Upper lobe of right lung (tissue), 1 donor: ENCODE results near the gene NIPAL1. TPM values are rescaled to one million over a fixed set of nuclear protein-coding genes. Genes with fewer than 3 reads are reported as not detected.
A peak's percentile ranks its signal among the peaks of the same experiment; 100 is the strongest.

Experiments used
- ATAC-seq: fragments of 200-7000 bp; cut with Tn5 transposase; one replicate; pipeline ENCODE4 v1.9.1; 2020; ENCODE audit warnings: mild to moderate bottlenecking, moderate library complexity
- DNase-seq: peaks from one replicate; pipeline ENCODE4 v3.0.0-alpha.2; 2020
- H3K27ac ChIP-seq: fragments of 200-600 bp; one replicate; pipeline ENCODE4 v1.8.0; 2022
- H3K27me3 ChIP-seq: fragments of 200-600 bp; one replicate; pipeline ENCODE4 v1.8.0; 2022; ENCODE audit warnings: mild to moderate bottlenecking
- H3K36me3 ChIP-seq: fragments of 200-600 bp; one replicate; pipeline ENCODE4 v1.8.0; 2022
- H3K4me1 ChIP-seq: fragments of 200-600 bp; one replicate; pipeline ENCODE4 v1.8.0; 2022
- H3K4me3 ChIP-seq: fragments of 200-600 bp; one replicate; pipeline ENCODE4 v1.8.0; 2022; ENCODE audit warnings: mild to moderate bottlenecking
- H3K9me3 ChIP-seq: fragments of 200-600 bp; one replicate; pipeline ENCODE4 v1.8.0; 2022
- intact Hi-C: fragments of 100-400 bp; cut with DNase I; formaldehyde crosslinking; loops from one replicate; pipeline ENCODE4 v1.11.0; 2022
- total RNA-seq: library from RNA; stranded (reverse); fragmentation: NEBNext Ultra II Directional; extraction: Animal tissue kit (Norgen Biotek cat#: 25700); gene quantifications from one replicate; pipeline ENCODE4 v1.2.1, GENCODE V29; 2021
- TF ChIP-seq, protein P1 (sequence below): fragments of 200-600 bp; IDR thresholded peaks from one replicate; pipeline ENCODE4 v1.8.0; 2022; ENCODE audit warnings: antibody characterized with exemption
- donor health status: DM: no; HTN: yes; CAD: no; lungs with severe emphysema.

Gene NIPAL1
- total RNA-seq, 1 donor from 2014 or later: 2.0 TPM

DNA sequence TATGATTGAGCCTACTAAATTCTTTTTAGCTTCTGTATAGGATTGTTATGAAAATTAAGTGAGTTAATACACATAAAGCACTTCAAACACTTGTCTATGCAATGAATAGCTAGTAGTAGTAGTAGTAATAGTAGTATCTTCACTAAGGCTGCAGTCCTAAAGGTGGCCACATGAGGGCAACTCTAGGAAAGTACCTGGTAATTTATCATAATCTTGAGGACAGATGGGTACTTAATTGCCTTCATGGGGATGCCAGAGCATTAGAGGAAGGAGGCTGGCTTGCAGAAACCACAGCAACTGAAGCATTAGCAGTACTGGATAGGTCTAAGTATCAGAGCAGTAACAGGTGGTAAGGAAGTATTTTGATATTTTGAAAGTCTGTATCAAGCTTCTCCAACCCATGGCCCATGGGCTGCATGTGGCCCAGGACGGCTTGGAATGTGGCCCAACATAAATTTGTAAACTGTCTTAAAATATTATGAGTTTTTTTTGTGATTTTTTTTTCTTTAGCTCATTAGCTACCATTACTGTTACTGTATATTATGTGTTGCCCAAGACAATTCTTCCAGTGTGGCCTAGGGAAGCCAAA, 17.3 kb downstream of the NIPAL1 start:
- ATAC-seq (peak; percentile 73), DNase-seq (no peak)
- H3K27me3 ChIP-seq: no peaks in the 10 kb centered on the region
- no peak overlapping the region for H3K27ac ChIP-seq
- no peaks in the 10 kb centered on the region for H3K36me3 ChIP-seq
- H3K4me3 ChIP-seq: no peak overlapping the region
- intact Hi-C loops: no loop called here
- H3K9me3 ChIP-seq: no peaks in the 10 kb centered on the region
- TF ChIP-seq, protein P1, sequence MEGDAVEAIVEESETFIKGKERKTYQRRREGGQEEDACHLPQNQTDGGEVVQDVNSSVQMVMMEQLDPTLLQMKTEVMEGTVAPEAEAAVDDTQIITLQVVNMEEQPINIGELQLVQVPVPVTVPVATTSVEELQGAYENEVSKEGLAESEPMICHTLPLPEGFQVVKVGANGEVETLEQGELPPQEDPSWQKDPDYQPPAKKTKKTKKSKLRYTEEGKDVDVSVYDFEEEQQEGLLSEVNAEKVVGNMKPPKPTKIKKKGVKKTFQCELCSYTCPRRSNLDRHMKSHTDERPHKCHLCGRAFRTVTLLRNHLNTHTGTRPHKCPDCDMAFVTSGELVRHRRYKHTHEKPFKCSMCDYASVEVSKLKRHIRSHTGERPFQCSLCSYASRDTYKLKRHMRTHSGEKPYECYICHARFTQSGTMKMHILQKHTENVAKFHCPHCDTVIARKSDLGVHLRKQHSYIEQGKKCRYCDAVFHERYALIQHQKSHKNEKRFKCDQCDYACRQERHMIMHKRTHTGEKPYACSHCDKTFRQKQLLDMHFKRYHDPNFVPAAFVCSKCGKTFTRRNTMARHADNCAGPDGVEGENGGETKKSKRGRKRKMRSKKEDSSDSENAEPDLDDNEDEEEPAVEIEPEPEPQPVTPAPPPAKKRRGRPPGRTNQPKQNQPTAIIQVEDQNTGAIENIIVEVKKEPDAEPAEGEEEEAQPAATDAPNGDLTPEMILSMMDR: peak; percentile 51
- no peaks in the 10 kb centered on the region for H3K4me1 ChIP-seq

DNA sequence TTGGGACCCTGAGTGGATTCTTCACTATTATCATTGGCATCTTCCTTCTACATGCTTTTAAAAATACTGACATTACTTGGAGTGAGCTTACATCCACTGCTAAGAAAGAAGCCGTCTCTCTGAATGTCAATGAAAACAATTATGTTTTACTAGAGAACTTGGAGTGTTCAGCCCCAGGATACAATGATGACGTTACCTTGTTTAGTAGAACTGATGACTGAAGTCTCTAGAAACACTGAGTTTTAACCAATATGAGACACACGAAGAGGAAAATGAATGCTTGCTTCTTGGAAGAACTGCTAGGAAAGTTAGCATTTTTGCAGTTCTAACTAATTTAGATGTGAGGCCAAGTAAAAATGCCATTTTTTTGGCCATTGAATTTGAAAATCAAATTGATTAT, 19.4 kb downstream of the NIPAL1 start:
- Histone ChIP-seq H3K36me3 (no peaks in the 10 kb centered on the region), H3K4me1 (no peaks in the 10 kb centered on the region), H3K9me3 (no peaks in the 10 kb centered on the region), H3K4me3 (no peak overlapping the region), H3K27me3 (peaks cover 1% of the 10 kb centered on the region), H3K27ac (no peak overlapping the region)
- intact Hi-C loops: no loop called here
- no peak for DNase-seq
- ATAC-seq: no peak
- TF ChIP-seq, protein P1: no peak

DNA sequence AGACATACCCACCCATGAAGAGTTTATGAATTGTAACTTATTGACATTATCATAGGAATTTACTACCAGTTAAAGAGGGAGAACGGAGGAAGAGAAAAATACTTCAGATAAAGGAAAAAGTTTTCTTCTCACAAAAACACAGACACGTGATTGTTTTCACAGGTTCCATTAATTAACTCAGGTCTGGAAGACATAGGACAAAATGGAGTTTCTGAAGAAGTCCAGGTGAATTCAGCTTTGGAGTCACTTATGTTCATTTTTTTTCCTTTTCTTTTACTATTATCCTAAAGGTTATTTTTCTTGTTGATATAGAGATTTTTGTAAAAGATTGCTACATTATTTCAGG, 20.5 kb downstream of the NIPAL1 start:
- no peak for ATAC-seq
- Histone ChIP-seq H3K27ac (no peak overlapping the region), H3K4me3 (no peak overlapping the region), H3K27me3 (peaks cover 4% of the 10 kb centered on the region), H3K4me1 (no peaks in the 10 kb centered on the region), H3K9me3 (no peaks in the 10 kb centered on the region), H3K36me3 (no peaks in the 10 kb centered on the region)
- no peak for DNase-seq
- TF ChIP-seq, protein P1: no peak
- intact Hi-C loops: no loop called here

DNA sequence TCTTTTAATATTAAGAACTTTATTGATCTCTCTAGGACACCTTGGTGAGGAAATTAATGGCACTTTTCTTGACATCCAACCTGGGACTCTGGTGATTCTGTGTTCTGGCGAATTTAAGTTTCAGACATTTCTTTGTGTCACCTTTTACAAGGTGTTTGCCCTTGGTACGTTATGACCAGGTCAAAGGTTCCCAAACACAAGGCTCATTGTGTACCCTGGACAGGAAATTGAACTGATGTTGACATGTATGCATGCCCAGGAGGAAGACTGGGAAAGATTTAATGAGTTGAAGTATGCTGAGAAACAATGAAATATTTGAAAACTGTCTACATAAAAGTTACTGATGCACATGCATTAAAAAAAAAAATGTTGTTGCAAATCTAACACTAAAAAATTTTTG, 22.1 kb downstream of the NIPAL1 start:
- ATAC-seq: no peak

DNA sequence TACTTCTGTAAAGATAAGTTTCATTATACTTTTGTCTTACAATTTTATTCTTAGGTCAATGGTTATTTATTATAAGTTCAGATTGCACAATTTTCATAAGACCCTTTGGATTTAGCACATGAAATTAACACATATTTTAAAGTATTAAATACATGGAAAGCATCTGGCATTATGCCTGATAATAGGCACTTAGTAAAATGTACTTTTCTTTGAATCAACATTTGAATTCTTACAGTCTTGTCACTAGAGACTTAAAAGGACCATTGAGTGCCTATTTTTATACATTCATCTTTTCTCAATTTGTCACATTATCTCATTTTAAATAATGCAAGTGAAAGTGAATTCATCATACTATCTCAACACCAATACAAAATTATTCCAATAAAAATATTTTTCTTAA, 23.0 kb downstream of the NIPAL1 start:
- no peak overlapping the region for H3K27ac ChIP-seq
- no peaks in the 10 kb centered on the region for H3K9me3 ChIP-seq
- no peaks in the 10 kb centered on the region for H3K36me3 ChIP-seq
- DNase-seq (no peak), ATAC-seq (no peak)
- H3K27me3 ChIP-seq: peaks cover 4% of the 10 kb centered on the region
- intact Hi-C loops: no loop called here
- no peak overlapping the region for H3K4me3 ChIP-seq
- H3K4me1 ChIP-seq: no peaks in the 10 kb centered on the region
- TF ChIP-seq, protein P1: no peak

More for the DNA sequence above, 22.1 kb downstream of the NIPAL1 start:
- no peaks in the 10 kb centered on the region for H3K4me1 ChIP-seq
- no peaks in the 10 kb centered on the region for H3K36me3 ChIP-seq
- H3K27ac ChIP-seq: no peak overlapping the region
- DNase-seq: no peak
- H3K27me3 ChIP-seq: peaks cover 4% of the 10 kb centered on the region
- H3K9me3 ChIP-seq: no peaks in the 10 kb centered on the region
- intact Hi-C loops: no loop called here
- TF ChIP-seq, protein P1: no peak
- H3K4me3 ChIP-seq: no peak overlapping the region
